Progenitor cell of endocrine pancreas (in vitro differentiated cells): ENCODE data around the gene UGT1A8. TPM values are rescaled to one million over a fixed set of nuclear protein-coding genes. Genes with fewer than 3 reads are reported as not detected.
"Not testable (repeated sequence)": the region's sequence is repeated elsewhere in the genome, so short reads cannot be mapped to it uniquely, and the experiment has no call there.

Experiments
- DNase-seq: peaks from one replicate; pipeline ENCODE4 v3.0.0; 2021; ENCODE audit warnings: low spot score; ENCODE audit not compliant: unreplicated experiment
- H3K27ac Mint-ChIP-seq: 2 replicates; pipeline ENCODE4 v1.8.0; 2021; ENCODE audit warnings: mild to moderate bottlenecking, moderate library complexity, mixed read lengths
- H3K27me3 Mint-ChIP-seq: 2 replicates; pipeline ENCODE4 v1.8.0; 2021; ENCODE audit warnings: mixed read lengths
- H3K36me3 Mint-ChIP-seq: 2 replicates; pipeline ENCODE4 v1.8.0; 2022; ENCODE audit warnings: mixed read lengths; ENCODE audit not compliant: insufficient read depth
- H3K4me1 Mint-ChIP-seq: 2 replicates; pipeline ENCODE4 v1.8.0; 2021; ENCODE audit warnings: low read depth, mixed read lengths
- H3K4me3 Mint-ChIP-seq: 2 replicates; pipeline ENCODE4 v1.8.0; 2021; ENCODE audit warnings: low read depth, mild to moderate bottlenecking, moderate library complexity, mixed read lengths
- H3K9me3 Mint-ChIP-seq: 2 replicates; pipeline ENCODE4 v1.8.0; 2021; ENCODE audit warnings: low read depth, mixed read lengths
- total RNA-seq: library from RNA; stranded (reverse); gene quantifications from 2 replicates; pipeline ENCODE4 v1.2.1, GENCODE V29; 2021
- TF ChIP-seq, protein P1 (sequence below): fragments of 200-600 bp; sonication (generic); IDR thresholded peaks from one replicate; pipeline ENCODE4 v1.5.0; 2021; ENCODE audit warnings: antibody characterized with exemption, mild to moderate bottlenecking; ENCODE audit not compliant: unreplicated experiment

The UGT1A8 gene
- total RNA-seq, 1 donor from 2014 or later = not detected

DNA sequence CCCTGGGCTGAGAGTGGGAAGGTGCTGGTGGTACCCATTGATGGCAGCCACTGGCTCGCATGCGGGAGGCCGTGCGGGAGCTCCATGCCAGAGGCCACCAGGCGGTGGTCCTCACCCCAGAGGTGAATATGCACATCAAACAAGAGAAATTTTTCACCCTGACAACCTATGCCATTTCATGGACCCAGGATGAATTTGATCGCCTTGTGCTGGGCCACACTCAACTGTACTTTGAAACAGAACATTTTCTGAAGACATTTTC is 129.8 kb downstream of the UGT1A8 start:
- H3K27me3 Mint-ChIP-seq = peaks cover 12% of the 10 kb centered on the region
- peaks cover 4% of the 10 kb centered on the region for H3K4me1 Mint-ChIP-seq
- peaks cover 38% of the 10 kb centered on the region for H3K9me3 Mint-ChIP-seq
- TF ChIP-seq, protein P1, sequence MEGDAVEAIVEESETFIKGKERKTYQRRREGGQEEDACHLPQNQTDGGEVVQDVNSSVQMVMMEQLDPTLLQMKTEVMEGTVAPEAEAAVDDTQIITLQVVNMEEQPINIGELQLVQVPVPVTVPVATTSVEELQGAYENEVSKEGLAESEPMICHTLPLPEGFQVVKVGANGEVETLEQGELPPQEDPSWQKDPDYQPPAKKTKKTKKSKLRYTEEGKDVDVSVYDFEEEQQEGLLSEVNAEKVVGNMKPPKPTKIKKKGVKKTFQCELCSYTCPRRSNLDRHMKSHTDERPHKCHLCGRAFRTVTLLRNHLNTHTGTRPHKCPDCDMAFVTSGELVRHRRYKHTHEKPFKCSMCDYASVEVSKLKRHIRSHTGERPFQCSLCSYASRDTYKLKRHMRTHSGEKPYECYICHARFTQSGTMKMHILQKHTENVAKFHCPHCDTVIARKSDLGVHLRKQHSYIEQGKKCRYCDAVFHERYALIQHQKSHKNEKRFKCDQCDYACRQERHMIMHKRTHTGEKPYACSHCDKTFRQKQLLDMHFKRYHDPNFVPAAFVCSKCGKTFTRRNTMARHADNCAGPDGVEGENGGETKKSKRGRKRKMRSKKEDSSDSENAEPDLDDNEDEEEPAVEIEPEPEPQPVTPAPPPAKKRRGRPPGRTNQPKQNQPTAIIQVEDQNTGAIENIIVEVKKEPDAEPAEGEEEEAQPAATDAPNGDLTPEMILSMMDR = no peak
- no peak for DNase-seq
- no peak overlapping the region for H3K4me3 Mint-ChIP-seq
- H3K27ac Mint-ChIP-seq = no peak overlapping the region
- peaks cover 1% of the 10 kb centered on the region for H3K36me3 Mint-ChIP-seq

DNA sequence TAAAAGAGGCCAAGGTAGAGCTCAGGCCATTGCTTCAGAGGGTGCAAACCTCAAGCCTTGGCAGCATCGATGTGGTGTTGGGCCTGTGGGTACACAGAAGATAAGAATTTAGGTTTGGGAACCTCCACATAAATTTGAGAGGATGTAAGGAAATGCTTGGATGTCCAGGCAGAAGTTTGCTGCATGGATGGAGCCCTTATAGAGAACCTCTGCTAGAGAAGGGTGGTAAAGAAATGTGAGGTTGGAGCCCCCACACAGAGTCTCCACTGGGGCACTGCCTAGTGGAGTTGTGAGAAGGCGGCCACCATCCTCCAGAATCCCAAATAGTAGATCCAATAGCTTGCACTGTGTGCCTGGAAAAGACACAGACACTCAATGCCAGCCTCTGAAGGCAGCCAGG is 133.3 kb downstream of the UGT1A8 start:
- not testable (repeated sequence) for DNase-seq, H3K27ac Mint-ChIP-seq, H3K36me3 Mint-ChIP-seq, H3K4me3 Mint-ChIP-seq, H3K4me1 Mint-ChIP-seq
- peaks cover 45% of the 10 kb centered on the region for H3K9me3 Mint-ChIP-seq
- peaks cover 12% of the 10 kb centered on the region for H3K27me3 Mint-ChIP-seq

DNA sequence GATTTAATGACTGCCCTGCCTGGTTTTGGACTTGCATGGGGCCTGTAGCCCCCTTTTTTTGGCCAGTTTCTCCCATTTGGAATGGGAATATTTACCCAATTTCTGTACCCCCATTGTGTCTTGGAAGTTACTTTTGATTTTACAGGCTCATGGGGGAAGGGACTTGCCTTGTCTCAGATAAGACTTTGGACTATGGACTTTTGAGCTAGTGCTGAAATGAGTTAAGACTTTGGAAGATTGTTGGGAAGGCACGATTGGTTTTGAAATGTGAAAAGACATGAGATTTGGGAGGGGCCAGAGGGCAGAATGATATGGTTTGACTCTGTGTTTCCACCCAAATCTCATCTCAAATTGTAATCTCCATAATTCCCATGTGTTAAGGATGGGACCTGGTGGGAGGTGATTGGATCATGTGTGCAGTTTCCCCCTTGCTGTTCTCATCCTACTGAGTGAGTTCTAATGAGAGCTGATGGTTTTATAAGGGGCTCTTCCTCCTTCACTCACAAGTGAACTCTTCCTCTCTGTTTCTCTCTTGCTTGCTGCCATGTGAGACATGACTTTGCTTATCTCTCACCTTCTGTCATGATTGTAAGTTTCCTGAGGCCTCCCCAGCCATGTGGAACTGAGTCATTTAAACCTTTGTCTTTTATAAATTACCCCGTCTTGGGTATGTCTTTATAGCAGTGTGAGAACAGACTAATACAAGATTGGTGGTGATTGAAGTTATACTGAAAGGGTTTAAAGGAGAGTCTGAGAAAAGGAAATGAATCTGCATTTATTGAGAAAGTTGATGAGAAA is 134.0 kb downstream of the UGT1A8 start:
- H3K36me3 Mint-ChIP-seq, H3K4me3 Mint-ChIP-seq, H3K27ac Mint-ChIP-seq, H3K4me1 Mint-ChIP-seq, DNase-seq: not testable (repeated sequence)
- H3K27me3 Mint-ChIP-seq = peaks cover 12% of the 10 kb centered on the region
- peaks cover 45% of the 10 kb centered on the region for H3K9me3 Mint-ChIP-seq

DNA sequence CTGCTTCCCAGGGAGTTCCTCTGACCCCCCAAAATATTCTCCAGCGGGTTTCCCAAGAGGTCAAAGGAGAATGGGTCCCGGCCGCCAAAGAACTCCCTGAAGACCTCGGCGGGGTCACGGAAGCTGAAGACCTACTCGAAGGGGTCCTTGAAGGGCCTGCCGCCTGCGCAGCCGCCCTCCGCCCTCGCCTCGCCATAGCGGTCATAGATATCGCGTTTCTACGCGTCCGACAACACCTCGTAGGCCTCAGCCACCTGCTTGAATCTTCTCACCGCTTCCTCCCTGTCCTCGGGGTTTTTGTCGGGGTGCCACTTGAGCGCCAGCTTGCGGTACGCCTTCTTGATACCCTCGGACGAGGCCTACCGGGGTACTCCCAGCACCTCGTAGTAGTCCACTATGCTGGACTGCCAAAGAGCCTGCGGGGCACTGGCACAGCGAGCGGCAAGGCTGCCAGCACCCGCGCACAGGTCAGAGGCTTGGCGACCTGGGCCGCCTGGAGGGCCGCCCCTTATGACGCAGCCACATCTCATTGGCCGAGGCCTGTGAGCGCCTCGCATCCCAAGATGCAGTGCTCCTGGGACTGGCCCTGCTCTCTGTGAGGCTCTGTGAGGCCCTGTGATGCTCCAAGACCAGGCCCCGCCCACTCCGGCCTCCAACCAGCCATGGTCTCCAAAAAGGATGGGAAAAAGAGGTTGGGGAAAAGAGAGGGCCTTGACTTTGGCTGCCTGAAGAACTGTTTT is 137.6 kb downstream of the UGT1A8 start:
- Mint-ChIP-seq H3K36me3 (peaks cover 1% of the 10 kb centered on the region), H3K4me3 (no peak overlapping the region), H3K9me3 (peaks cover 24% of the 10 kb centered on the region), H3K27me3 (no peaks in the 10 kb centered on the region), H3K27ac (no peak overlapping the region), H3K4me1 (peaks cover 4% of the 10 kb centered on the region)
- no peak for DNase-seq
- TF ChIP-seq, protein P1 = no peak

DNA sequence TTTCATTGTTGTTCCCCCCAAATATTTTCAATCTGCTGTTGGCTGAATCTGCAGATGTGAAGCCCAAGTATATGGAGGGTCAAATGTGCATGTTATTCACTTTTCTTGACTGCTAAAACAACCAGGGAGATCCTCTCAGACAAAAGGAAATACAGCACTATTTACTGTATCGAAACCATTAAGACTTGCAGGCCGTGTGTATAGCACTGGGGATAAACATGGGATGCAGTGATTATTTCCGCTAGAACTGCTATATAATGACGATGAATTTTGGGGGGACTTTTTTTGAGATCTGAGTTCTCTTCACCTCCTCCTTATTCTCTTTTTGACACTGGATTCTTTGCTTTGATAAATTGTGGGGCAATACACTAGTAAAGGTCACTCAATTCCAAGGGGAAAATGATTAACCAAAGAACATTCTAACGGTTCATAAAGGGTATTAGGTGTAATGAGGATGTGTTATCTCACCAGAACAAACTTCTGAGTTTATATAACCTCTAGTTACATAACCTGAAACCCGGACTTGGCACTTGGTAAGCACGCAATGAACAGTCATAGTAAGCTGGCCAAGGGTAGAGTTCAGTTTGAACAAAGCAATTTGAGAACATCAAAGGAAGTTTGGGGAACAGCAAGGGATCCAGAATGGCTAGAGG is 139.1 kb downstream of the UGT1A8 start:
- peaks cover 13% of the 10 kb centered on the region for H3K9me3 Mint-ChIP-seq
- TF ChIP-seq, protein P1 = no peak
- H3K27me3 Mint-ChIP-seq = no peaks in the 10 kb centered on the region
- no peak overlapping the region for H3K4me3 Mint-ChIP-seq
- H3K27ac Mint-ChIP-seq = no peak overlapping the region
- H3K36me3 Mint-ChIP-seq = no peaks in the 10 kb centered on the region
- DNase-seq = no peak
- H3K4me1 Mint-ChIP-seq = peaks cover 4% of the 10 kb centered on the region

DNA sequence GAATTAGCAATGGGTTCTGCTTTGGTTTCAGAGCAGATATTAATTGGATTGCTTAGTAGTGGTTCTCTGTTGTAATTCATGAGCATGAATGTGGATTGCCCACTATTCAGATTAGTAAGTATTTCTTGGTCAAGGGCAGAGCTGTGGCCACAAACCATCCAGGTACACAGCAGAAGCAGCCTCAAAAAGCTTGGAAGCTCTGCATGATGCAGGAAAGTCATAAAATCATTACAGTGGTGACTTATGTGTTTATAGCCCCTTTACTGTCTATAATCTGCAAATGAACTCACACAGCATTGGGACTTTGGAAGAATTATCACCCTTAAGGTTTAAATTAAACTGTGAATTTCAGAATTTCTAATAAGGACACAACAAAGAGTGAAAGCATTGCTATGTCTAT is 140.7 kb downstream of the UGT1A8 start:
- peaks cover 3% of the 10 kb centered on the region for H3K9me3 Mint-ChIP-seq

More for the DNA sequence above, 140.7 kb downstream of the UGT1A8 start:
- H3K36me3 Mint-ChIP-seq = no peaks in the 10 kb centered on the region
- H3K27ac Mint-ChIP-seq = no peak overlapping the region
- DNase-seq = no peak
- peaks cover 6% of the 10 kb centered on the region for H3K4me1 Mint-ChIP-seq
- no peaks in the 10 kb centered on the region for H3K27me3 Mint-ChIP-seq
- no peak overlapping the region for H3K4me3 Mint-ChIP-seq
- TF ChIP-seq, protein P1 = no peak
